Peyer's patch (tissue), 4 donors: ENCODE results near the gene MIA2. TPM values are rescaled to one million over a fixed set of nuclear protein-coding genes. Genes with fewer than 3 reads are reported as not detected.

Experiments
- DNase-seq, 3 donors: peaks; one replicate each; pipeline ENCODE4 v3.0.0-alpha.2; 2017 to 2019
- H3K27ac ChIP-seq, 4 donors: fragments of 200-600 bp; sonication (generic); one replicate each; pipeline ENCODE4 v1.5.1; 2016 to 2019
- H3K27me3 ChIP-seq, 2 donors: fragments of 200-600 bp; sonication (generic); one replicate each; pipeline ENCODE4 v1.5.1; 2019
- H3K36me3 ChIP-seq, 3 donors: fragments of 200-600 bp; sonication (generic); one replicate each; pipeline ENCODE4 v1.5.1; 2016 to 2019
- H3K4me1 ChIP-seq, 4 donors: fragments of 200-600 bp; sonication (generic); one replicate each; pipeline ENCODE4 v1.5.1; 2016 to 2019
- H3K4me3 ChIP-seq, 4 donors: fragments of 200-600 bp; sonication (generic); 1 replicate in 3 of 4; 2 replicates in 1 of 4; pipeline ENCODE4 v1.5.1; 2016 to 2019; ENCODE audit warnings: mild to moderate bottlenecking in 1 of 4
- H3K9me3 ChIP-seq, 4 donors: fragments of 200-600 bp; sonication (generic); one replicate each; pipeline ENCODE4 v1.5.1; 2016 to 2019; ENCODE audit warnings: mild to moderate bottlenecking in 1 of 4
- CTCF ChIP-seq, 6 experiments: fragments of 450-650 bp in 4 of 6; fragments of 200-600 bp in 2 of 6; sonication (generic) in 1 of 6; IDR thresholded peaks; one replicate each; pipeline ENCODE4 v1.5.1; 2017 to 2019; ENCODE audit warnings: antibody characterized with exemption in 6 of 6, mild to moderate bottlenecking in 3 of 6, moderate library complexity in 1 of 6
- POLR2A ChIP-seq, 2 donors: fragments of 450-650 bp; IDR thresholded peaks; one replicate each; pipeline ENCODE4 v1.5.1; 2017; ENCODE audit warnings: antibody characterized with exemption in 2 of 2, mild to moderate bottlenecking in 2 of 2, moderate library complexity in 2 of 2
- total RNA-seq, 4 donors: library from RNA; depleted of rRNA; stranded (reverse); fragments of >200 nt; gene quantifications; one replicate each; pipeline ENCODE4 v1.1.0, GENCODE V29; 2016

The MIA2 gene
- total RNA-seq, 4 donors from 2014 or later = 44.6 to 143 (median 128) TPM

GRCh38 chr14:39398382-39398781, 164.7 kb downstream of the MIA2 start:
- H3K9me3 ChIP-seq = no peaks in the 10 kb centered on the region
- H3K4me1 ChIP-seq = no peaks in the 10 kb centered on the region
- no peaks in the 10 kb centered on the region for H3K27me3 ChIP-seq
- no peak overlapping the region for H3K27ac ChIP-seq
- H3K4me3 ChIP-seq = no peak overlapping the region
- peaks cover 0 to 21% (median 0%) of the 10 kb centered on the region in 3 donors for H3K36me3 ChIP-seq
- no peak for DNase-seq
- TF ChIP-seq CTCF (IDR thresholded peaks at IDR 0.05) (no peak), POLR2A (IDR thresholded peaks at IDR 0.05) (no peak)

GRCh38 chr14:39406560-39406959, 172.8 kb downstream of the MIA2 start:
- Histone ChIP-seq H3K27me3 (no peaks in the 10 kb centered on the region), H3K9me3 (no peaks in the 10 kb centered on the region), H3K36me3 (no peaks in the 10 kb centered on the region), H3K27ac (no peak overlapping the region), H3K4me3 (no peak overlapping the region), H3K4me1 (no peaks in the 10 kb centered on the region)
- TF ChIP-seq CTCF (IDR thresholded peaks at IDR 0.05) (no peak), POLR2A (IDR thresholded peaks at IDR 0.05) (no peak)
- no peak for DNase-seq

DNA sequence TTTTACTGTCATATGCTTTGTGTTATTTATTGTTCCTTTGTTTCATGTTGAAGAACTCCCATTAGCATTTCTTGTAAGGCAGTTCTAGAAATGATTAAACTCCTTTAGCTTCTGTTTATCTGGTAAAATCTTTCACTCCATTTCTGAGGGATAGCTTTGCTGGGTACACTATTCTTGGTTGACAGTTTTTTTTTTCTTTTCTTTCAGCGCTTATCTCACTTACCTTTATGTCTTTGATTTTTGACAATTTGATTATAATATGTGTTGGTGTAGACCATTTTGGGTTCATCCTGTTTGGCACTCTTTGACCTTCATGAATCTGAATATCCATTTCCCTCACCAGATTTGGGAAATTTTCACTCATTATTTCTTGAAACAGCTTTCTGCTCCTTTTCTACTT, 182.4 kb downstream of the MIA2 start:
- no peak for DNase-seq
- Histone ChIP-seq H3K36me3 (peaks cover 0 to 3% (median 0%) of the 10 kb centered on the region in 3 donors), H3K27ac (no peak overlapping the region), H3K4me3 (no peak overlapping the region), H3K4me1 (peaks cover 0 to 3% (median 0%) of the 10 kb centered on the region in 4 donors), H3K9me3 (peaks cover 0 to 12% (median 0%) of the 10 kb centered on the region in 4 donors), H3K27me3 (no peaks in the 10 kb centered on the region)
- no peak for TF ChIP-seq CTCF (IDR thresholded peaks at IDR 0.05)
- no peak for TF ChIP-seq POLR2A (IDR thresholded peaks at IDR 0.05)

DNA sequence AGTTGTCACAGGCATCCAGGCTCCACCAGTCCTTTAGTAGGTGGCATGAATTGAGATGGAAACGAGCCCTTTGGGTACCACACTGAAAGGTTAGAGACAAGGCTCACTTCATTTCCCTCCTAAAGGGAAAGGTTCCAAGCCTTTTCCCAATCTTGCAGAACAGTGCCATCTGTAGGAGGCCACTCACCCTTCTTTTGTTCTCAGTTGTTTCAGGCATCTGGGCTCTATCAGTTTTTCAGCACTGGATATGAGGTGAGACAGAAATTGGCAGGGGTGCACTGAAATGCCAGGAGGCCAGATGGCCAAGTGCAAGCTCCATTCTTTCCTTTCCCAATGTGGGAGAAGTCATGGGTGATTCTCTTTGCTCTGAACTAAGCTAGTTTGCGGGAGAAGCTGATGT, 183.3 kb downstream of the MIA2 start:
- no peak for DNase-seq
- no peak overlapping the region for H3K27ac ChIP-seq
- TF ChIP-seq POLR2A (IDR thresholded peaks at IDR 0.05) (no peak), CTCF (IDR thresholded peaks at IDR 0.05) (no peak)
- H3K9me3 ChIP-seq = peaks cover 0 to 12% (median 0%) of the 10 kb centered on the region in 4 donors
- peaks cover 0 to 3% (median 1%) of the 10 kb centered on the region in 4 donors for H3K4me1 ChIP-seq
- no peaks in the 10 kb centered on the region for H3K27me3 ChIP-seq
- peaks cover 0 to 3% (median 0%) of the 10 kb centered on the region in 3 donors for H3K36me3 ChIP-seq
- no peak overlapping the region for H3K4me3 ChIP-seq

GRCh38 chr14:39419272-39419671, 185.6 kb downstream of the MIA2 start:
- peaks cover 0 to 3% (median 0%) of the 10 kb centered on the region in 3 donors for H3K36me3 ChIP-seq
- H3K27me3 ChIP-seq = no peaks in the 10 kb centered on the region
- TF ChIP-seq CTCF (IDR thresholded peaks at IDR 0.05) (no peak), POLR2A (IDR thresholded peaks at IDR 0.05) (no peak)
- DNase-seq = no peak
- H3K4me1 ChIP-seq = peaks cover 0 to 11% (median 1%) of the 10 kb centered on the region in 4 donors
- H3K9me3 ChIP-seq = peaks cover 0 to 12% (median 0%) of the 10 kb centered on the region in 4 donors
- no peak overlapping the region for H3K4me3 ChIP-seq
- H3K27ac ChIP-seq = no peak overlapping the region

GRCh38 chr14:39422243-39422642, 188.5 kb downstream of the MIA2 start:
- H3K27me3 ChIP-seq = no peaks in the 10 kb centered on the region
- H3K9me3 ChIP-seq = no peaks in the 10 kb centered on the region
- H3K4me3 ChIP-seq = no peak overlapping the region
- TF ChIP-seq CTCF (IDR thresholded peaks at IDR 0.05) = no peak
- no peak overlapping the region for H3K27ac ChIP-seq
- no peak for DNase-seq
- H3K36me3 ChIP-seq = no peaks in the 10 kb centered on the region
- peaks cover 0 to 22% (median 1%) of the 10 kb centered on the region in 4 donors for H3K4me1 ChIP-seq
